Upper lobe of left lung (tissue), 4 donors: ENCODE results near the gene GMFB.

Experiments
- CTCF ChIP-seq, 6 experiments: fragments of 450-650 bp in 4 of 6; fragments of 200-600 bp in 2 of 6; sonication (generic) in 2 of 6; IDR thresholded peaks; one replicate each; pipeline ENCODE4 v1.5.1; 2016 to 2019; ENCODE audit warnings: antibody characterized with exemption in 6 of 6
- EP300 ChIP-seq, 4 donors: sonication (generic); formaldehyde crosslinking; IDR thresholded peaks; one replicate each; pipeline ENCODE4 v1.5.1; 2017; ENCODE audit warnings: antibody characterized with exemption in 4 of 4, control low read depth in 2 of 4

GRCh38 chr14:54470701-54471100 is 18.1 kb downstream of the GMFB start:
- TF ChIP-seq CTCF (IDR thresholded peaks at IDR 0.05), result no peak
- no peak for TF ChIP-seq EP300 (IDR thresholded peaks at IDR 0.05)
